Neural cell (in vitro differentiated cells): ENCODE results near the gene HOXA2. TPM values are rescaled to one million over a fixed set of nuclear protein-coding genes. Genes with fewer than 3 reads are reported as not detected.

ENCODE experiments used
- H2AFZ ChIP-seq: fragments of 200-600, 300-800 bp; sonication (generic), shearing (Covaris generic); 2 replicates; pipeline ENCODE4 v1.6.0; 2014; ENCODE audit warnings: low read depth, mild to moderate bottlenecking, antibody characterized with exemption, low read length, moderate library complexity
- H3F3A ChIP-seq: fragments of 200-600 bp; shearing (Covaris generic); 2 replicates; pipeline ENCODE4 v1.6.1; 2016; ENCODE audit warnings: mild to moderate bottlenecking, moderate library complexity, mixed read lengths, antibody characterized with exemption, low read length; ENCODE audit not compliant: insufficient read depth, poor library complexity, severe bottlenecking
- H3K27ac ChIP-seq: fragments of 200-600, 300-800 bp; sonication (generic), shearing (Covaris generic); 2 replicates; pipeline ENCODE4 v1.5.1; 2014; ENCODE audit warnings: mild to moderate bottlenecking, low read length, moderate library complexity
- H3K27me3 ChIP-seq: fragments of 300-800, 200-600 bp; sonication (generic), shearing (Covaris generic); 2 replicates; pipeline ENCODE4 v1.6.0; 2014; ENCODE audit warnings: mild to moderate bottlenecking, low read depth, low read length, moderate library complexity; ENCODE audit not compliant: insufficient read depth
- H3K36me3 ChIP-seq: fragments of 300-800, 200-600 bp; sonication (generic), shearing (Covaris generic); 2 replicates; pipeline ENCODE4 v1.5.1; 2014; ENCODE audit warnings: mild to moderate bottlenecking, antibody characterized with exemption, low read length, moderate library complexity; ENCODE audit not compliant: insufficient read depth
- H3K4me2 ChIP-seq: fragments of 300-800, 200-600 bp; sonication (generic), shearing (Covaris generic); 2 replicates; pipeline ENCODE4 v1.6.0; 2014; ENCODE audit warnings: mild to moderate bottlenecking, low read length
- H3K4me3 ChIP-seq: fragments of 300-800, 200-600 bp; sonication (generic), shearing (Covaris generic); 2 replicates; pipeline ENCODE4 v1.5.1; 2014; ENCODE audit warnings: mild to moderate bottlenecking, low read length, moderate library complexity
- H3K79me2 ChIP-seq: fragments of 200-600 bp; shearing (Covaris generic); replicated peaks from 2 replicates; pipeline ENCODE4 v1.6.0; 2014; ENCODE audit warnings: mild to moderate bottlenecking, low read length, moderate library complexity; ENCODE audit not compliant: insufficient read depth
- H3K9ac ChIP-seq: fragments of 300-800, 200-600 bp; sonication (generic), shearing (Covaris generic); 2 replicates; pipeline ENCODE4 v1.6.1; 2016; ENCODE audit warnings: mild to moderate bottlenecking, low read length, mixed read lengths
- H3K9me2 ChIP-seq: fragments of 200-600 bp; shearing (Covaris generic); 2 replicates; pipeline ENCODE4 v1.6.1; 2016; ENCODE audit warnings: mild to moderate bottlenecking, low read length, mixed read lengths; ENCODE audit not compliant: insufficient read depth
- H3K9me3 ChIP-seq: fragments of 200-600, 300-800 bp; sonication (generic), shearing (Covaris generic); 2 replicates; pipeline ENCODE4 v1.6.1; 2016; ENCODE audit warnings: mild to moderate bottlenecking, mixed run types, low read length, moderate library complexity, mixed read lengths
- H4K20me1 ChIP-seq: fragments of 200-600 bp; shearing (Covaris generic); 2 replicates; pipeline ENCODE4 v1.6.1; 2016; ENCODE audit warnings: mild to moderate bottlenecking, mixed run types; ENCODE audit not compliant: insufficient read depth
- CTCF ChIP-seq: fragments of 450-650 bp; IDR thresholded peaks from 2 replicates; pipeline ENCODE4 v1.5.1; 2014; ENCODE audit warnings: antibody characterized with exemption, mild to moderate bottlenecking, moderate library complexity; ENCODE audit not compliant: poor library complexity, severe bottlenecking
- EP300 ChIP-seq: fragments of 450-650 bp; conservative IDR thresholded peaks from 2 replicates; pipeline ENCODE4 v1.6.1; 2014; ENCODE audit warnings: antibody characterized with exemption, mild to moderate bottlenecking, moderate library complexity; ENCODE audit not compliant: poor library complexity, severe bottlenecking
- EZH2 ChIP-seq: fragments of 200-600, 300-800 bp; shearing (Covaris generic), sonication (generic); IDR thresholded peaks from 2 replicates; pipeline ENCODE4 v1.6.1; 2014; ENCODE audit warnings: antibody characterized with exemption, low read length, borderline replicate concordance, mild to moderate bottlenecking; ENCODE audit not compliant: insufficient read depth, poor library complexity, severe bottlenecking
- MXI1 ChIP-seq: fragments of 450-650 bp; conservative IDR thresholded peaks from 2 replicates; pipeline ENCODE4 v1.6.1; 2014; ENCODE audit warnings: antibody characterized with exemption, mild to moderate bottlenecking; ENCODE audit not compliant: poor library complexity, severe bottlenecking
- POLR2AphosphoS5 ChIP-seq: IDR thresholded peaks from 2 replicates; pipeline ENCODE4 v1.6.1; 2012
- RAD21 ChIP-seq: fragments of 450-650 bp; conservative IDR thresholded peaks from 2 replicates; pipeline ENCODE4 v1.6.1; 2014; ENCODE audit warnings: antibody characterized with exemption, mild to moderate bottlenecking, moderate library complexity
- SMC3 ChIP-seq: fragments of 450-650 bp; conservative IDR thresholded peaks from 2 replicates; pipeline ENCODE4 v1.6.1; 2014; ENCODE audit warnings: antibody characterized with exemption, mild to moderate bottlenecking, moderate library complexity; ENCODE audit not compliant: poor library complexity
- TAF1 ChIP-seq: IDR thresholded peaks from 2 replicates; pipeline ENCODE4 v1.6.1; 2012; ENCODE audit warnings: low read depth
- polyA plus RNA-seq: library from polyadenylated mRNA; depleted of rRNA; stranded (reverse); fragments of >200 nt; gene quantifications from 2 replicates; pipeline ENCODE4 v1.2.3, GENCODE V29; 2014
- TF ChIP-seq, protein P1 (sequence below): IDR thresholded peaks from 2 replicates; pipeline ENCODE4 v1.6.1; 2012; ENCODE audit warnings: borderline replicate concordance

The HOXA2 gene
- polyA plus RNA-seq, 1 donor from 2014 or later: not detected

GRCh38 chr7:27116962-27117886 is 14.7 kb upstream of the HOXA2 start:
- no peak overlapping the region for H2AFZ ChIP-seq
- no peaks in the 10 kb centered on the region for H3K36me3 ChIP-seq
- H3K9me2 ChIP-seq: no peaks in the 10 kb centered on the region
- TF ChIP-seq TAF1 (no peak), MXI1 (no peak), CTCF (no peak), SMC3 (no peak), POLR2AphosphoS5 (no peak), EP300 (no peak), RAD21 (no peak), EZH2 (no peak)
- TF ChIP-seq, protein P1, sequence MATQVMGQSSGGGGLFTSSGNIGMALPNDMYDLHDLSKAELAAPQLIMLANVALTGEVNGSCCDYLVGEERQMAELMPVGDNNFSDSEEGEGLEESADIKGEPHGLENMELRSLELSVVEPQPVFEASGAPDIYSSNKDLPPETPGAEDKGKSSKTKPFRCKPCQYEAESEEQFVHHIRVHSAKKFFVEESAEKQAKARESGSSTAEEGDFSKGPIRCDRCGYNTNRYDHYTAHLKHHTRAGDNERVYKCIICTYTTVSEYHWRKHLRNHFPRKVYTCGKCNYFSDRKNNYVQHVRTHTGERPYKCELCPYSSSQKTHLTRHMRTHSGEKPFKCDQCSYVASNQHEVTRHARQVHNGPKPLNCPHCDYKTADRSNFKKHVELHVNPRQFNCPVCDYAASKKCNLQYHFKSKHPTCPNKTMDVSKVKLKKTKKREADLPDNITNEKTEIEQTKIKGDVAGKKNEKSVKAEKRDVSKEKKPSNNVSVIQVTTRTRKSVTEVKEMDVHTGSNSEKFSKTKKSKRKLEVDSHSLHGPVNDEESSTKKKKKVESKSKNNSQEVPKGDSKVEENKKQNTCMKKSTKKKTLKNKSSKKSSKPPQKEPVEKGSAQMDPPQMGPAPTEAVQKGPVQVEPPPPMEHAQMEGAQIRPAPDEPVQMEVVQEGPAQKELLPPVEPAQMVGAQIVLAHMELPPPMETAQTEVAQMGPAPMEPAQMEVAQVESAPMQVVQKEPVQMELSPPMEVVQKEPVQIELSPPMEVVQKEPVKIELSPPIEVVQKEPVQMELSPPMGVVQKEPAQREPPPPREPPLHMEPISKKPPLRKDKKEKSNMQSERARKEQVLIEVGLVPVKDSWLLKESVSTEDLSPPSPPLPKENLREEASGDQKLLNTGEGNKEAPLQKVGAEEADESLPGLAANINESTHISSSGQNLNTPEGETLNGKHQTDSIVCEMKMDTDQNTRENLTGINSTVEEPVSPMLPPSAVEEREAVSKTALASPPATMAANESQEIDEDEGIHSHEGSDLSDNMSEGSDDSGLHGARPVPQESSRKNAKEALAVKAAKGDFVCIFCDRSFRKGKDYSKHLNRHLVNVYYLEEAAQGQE: no peak
- no peaks in the 10 kb centered on the region for H3K9me3 ChIP-seq
- H3K79me2 ChIP-seq: no peaks in the 10 kb centered on the region
- no peak overlapping the region for H3K9ac ChIP-seq
- H3F3A ChIP-seq: no peaks in the 10 kb centered on the region
- peaks cover 96% of the 10 kb centered on the region for H3K27me3 ChIP-seq
- H3K4me2 ChIP-seq: no peak overlapping the region
- H4K20me1 ChIP-seq: no peaks in the 10 kb centered on the region
- H3K4me3 ChIP-seq: no peak overlapping the region
- H3K27ac ChIP-seq: no peak overlapping the region

- H3K27ac ChIP-seq: no peak overlapping the region
- no peak overlapping the region for H2AFZ ChIP-seq
- peaks cover 96% of the 10 kb centered on the region for H3K27me3 ChIP-seq
- no peaks in the 10 kb centered on the region for H3K9me2 ChIP-seq
- TF ChIP-seq RAD21: no peak
- peak; percentile 29 for TF ChIP-seq EZH2
- no peak overlapping the region for H3K4me3 ChIP-seq
- H3F3A ChIP-seq: no peaks in the 10 kb centered on the region
- no peaks in the 10 kb centered on the region for H3K9me3 ChIP-seq
- H3K36me3 ChIP-seq: no peaks in the 10 kb centered on the region
- no peaks in the 10 kb centered on the region for H3K79me2 ChIP-seq
- H4K20me1 ChIP-seq: no peaks in the 10 kb centered on the region
- no peak overlapping the region for H3K9ac ChIP-seq
- no peak overlapping the region for H3K4me2 ChIP-seq
These were observed 13.8 kb upstream of the HOXA2 start for GRCh38 chr7:27116031-27116961.
